GM21390 (cell line): Measurements from ENCODE around the gene TRABD2B.

Experiments
- ATAC-seq: cut with Tn5 transposase; IDR thresholded peaks from one replicate; pipeline ENCODE4 v1.9.1; 2021; ENCODE audit not compliant: unreplicated experiment

Gene TRABD2B

DNA sequence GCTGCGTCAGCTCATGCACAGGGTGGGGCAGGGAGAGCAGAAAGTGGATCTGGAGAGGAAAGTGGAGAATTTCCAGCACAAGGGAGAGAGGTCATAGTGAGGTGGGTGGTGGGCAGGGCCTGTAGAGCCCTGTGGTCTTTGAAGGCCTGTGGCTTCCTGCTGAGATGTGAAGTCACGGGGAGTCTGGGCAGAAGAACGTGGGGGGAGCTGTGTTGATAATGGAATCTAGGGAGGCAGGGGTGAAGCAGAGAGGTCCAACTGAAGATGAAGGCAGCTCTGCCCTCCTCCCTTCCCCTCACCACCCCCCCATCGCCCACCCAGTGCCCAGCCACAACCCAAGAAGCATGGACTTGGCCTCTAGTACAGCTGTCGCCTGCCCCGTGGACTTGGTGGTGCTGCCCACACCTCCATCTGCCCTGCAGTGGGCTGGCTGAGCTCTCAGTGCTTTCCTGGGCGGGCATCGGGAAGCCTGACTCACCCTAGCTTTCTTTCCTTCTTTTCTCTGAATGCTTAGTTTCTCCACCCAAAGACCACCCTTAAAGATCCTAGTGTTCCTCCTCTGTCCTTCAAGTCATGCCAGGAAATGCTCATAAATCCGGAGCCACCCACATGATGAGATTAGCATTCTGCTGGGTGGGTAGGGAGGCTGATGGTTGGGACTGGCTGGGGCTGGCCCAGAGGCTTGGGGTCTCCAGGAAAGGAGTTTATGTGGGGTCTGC is 186.1 kb downstream of the TRABD2B start:
- ATAC-seq: no peak

DNA sequence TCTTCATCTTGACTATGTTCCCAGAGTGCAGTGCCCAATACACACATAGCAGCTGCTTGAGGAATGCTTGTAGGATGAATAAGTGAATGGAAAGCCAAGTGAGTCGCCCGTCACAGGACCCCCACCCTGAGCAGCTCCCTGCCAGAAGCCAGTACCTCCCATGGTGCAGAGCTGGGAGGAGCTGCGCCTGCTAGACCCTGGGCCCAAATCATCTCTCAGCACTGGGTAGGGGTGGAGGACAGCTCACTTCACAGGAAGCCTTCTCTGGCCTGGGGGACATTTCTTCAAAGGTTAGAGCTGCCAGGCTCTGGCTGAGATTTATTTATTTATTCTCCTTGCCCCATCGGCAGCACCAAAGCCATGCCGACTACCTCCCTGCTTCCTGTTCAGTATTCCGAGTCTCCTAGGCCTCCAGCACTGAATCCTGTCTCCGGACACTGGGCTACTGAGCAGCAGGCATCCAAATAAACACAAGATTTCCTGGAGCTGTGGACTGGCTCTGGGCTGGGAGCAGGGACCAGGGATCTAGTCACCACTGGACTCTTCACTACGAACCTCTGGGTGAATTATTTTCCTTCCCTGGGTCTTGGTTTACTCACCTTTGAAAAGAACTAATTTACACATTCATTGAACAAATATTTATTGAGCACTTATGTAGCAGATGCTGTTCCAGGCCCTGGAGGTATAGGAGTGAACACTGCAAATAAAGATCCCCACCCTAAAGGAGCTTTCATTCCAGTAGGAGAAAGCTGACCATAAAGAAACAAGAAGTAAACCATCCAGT is 187.7 kb downstream of the TRABD2B start:
- no peak for ATAC-seq

DNA sequence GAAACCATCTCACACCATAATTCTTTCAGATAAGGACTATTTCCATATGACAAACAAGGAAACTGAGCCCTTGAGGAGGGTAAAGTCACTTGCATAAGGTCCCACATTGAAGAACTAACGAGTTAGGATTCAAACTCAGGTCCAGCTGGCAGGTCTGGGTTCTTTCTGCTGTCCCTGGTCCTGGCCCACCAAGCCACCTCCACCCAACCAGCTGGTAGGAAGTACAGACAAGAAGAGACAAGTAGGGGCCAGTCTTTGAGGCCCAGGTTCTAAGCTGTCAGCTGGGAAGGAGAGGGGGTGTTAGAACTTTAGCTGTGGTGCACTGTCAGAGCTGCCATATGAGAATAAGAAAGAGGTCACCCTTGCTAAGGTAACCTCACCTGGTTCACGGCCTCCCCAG is 188.6 kb downstream of the TRABD2B start:
- ATAC-seq: no peak

DNA sequence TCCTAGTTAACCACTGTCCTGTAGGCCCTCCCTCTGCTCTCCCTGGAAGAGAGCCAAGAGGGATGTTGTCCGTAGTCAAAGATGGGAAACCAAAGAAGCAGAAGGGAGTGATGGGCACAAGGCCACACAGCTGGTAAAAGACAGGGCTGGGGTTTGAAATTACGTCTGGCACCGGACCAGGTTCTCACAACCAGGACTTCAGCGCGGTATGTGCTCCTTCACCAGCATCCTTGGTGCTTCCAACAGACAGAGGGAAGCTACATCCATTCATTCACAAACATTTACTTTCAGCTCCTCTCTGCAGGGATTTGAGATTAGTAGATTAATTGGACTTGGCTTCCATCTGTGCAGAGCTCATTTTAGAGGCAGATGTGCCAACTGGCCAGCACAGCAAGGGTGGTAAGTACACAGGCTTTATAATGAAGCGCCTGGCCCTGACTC is 191.2 kb downstream of the TRABD2B start:
- no peak for ATAC-seq

DNA sequence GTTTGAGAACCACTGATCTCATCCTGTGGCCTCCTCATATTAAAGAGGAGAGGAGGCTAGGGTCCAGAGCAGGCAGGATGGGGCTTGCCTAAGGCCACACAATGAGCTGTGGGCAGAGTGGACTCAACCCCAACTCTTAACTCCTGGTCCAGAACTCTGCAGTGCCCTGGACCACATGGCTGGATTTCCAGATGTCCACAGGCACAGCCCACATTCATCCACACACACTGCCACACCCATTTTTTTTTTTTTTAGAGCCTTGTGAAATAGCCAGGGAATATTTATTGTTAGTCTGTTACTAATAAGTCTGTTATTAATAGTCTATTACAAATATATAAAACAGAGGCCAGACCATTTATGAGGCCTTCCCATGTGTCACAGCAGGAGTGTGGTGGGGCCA is 192.2 kb downstream of the TRABD2B start:
- no peak for ATAC-seq

DNA sequence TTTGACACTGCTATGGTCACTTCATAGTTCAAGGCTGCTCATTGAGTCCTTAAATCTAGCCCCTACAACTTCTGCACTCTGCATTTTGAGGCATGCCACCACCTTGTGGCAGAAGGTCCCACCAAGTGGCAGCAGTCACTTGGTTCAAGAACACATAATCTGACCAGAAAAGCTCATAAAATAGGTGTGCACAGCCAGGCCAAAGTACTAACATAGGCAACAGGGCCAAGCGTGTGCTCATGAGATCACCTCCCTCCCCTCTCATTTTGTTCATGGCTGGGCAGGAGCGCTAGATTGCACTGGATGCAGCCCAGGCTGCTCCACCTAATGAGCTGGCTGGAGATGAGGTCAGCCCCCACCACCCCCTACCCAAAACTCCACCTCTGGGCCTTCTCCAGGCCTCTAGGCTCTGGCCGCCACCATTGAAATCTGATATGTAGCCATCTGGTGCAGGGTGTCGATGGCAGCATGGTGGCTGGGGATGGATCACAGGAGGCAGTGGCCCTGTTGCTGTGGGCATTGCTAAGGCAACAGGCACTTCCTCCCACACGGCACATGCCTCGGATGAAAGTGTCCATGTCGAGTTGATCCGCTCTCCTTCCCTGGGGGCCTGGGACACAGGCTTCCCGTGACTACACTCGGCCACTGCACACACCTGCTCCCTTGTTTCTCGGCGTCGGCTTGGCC is 193.2 kb downstream of the TRABD2B start:
- ATAC-seq: no peak

DNA sequence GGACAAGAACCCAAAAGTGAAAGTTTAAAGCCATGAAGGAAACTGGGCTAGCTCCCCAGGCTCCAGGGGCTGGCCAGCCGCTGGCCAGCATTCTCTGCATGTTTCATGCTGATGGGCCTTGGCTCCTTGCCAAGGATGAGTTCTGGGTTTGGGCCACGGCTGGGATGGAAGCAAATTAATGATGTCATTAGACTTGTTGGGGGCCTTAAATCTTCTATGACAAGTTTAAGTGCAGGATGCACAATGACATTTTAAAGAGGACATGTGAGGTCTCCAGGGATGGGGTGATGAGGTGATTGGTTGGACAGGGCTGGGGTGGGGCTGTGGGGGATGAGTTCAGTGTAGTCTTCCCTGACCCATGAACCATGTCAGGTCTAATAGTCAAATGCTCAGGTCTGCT is 199.6 kb downstream of the TRABD2B start:
- ATAC-seq: no peak

DNA sequence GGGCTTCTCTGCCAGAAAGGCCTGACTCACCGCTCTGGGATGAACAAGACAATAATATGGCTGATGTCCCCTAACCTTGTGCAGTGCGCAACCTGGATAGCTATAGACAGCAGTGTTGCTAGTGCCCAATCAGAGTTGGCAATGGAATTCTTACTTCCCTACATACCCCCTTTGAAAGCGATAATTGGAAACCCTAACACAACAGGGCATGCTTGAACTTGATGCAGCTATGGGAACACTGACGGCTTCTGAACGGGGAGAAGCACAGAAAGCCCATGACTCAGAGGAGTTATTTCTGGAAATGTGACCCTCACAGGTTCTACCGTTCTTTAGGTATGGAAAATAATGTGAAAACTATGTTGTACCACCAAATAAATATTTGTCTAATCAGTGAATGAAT is 200.6 kb downstream of the TRABD2B start:
- ATAC-seq: no peak

DNA sequence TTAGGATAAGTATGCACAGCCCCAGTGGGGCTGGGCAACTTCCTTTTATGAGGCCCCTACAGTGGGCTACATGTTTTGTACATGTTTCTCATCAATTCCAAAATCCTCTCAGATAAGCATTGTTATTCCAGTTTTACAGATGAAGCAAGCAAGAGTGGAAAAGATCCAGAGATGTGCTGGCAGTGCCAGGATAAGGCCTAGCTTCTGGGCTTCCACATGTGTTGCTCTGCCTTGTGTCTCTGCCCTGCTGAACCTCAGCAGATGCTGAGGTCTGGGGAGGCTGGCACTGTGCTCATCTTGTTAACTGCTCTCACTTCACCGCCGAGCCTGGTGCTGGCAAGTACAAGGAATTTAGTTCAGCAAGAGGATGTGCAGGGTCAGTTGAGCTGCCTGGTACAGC is 202.1 kb downstream of the TRABD2B start:
- no peak for ATAC-seq

DNA sequence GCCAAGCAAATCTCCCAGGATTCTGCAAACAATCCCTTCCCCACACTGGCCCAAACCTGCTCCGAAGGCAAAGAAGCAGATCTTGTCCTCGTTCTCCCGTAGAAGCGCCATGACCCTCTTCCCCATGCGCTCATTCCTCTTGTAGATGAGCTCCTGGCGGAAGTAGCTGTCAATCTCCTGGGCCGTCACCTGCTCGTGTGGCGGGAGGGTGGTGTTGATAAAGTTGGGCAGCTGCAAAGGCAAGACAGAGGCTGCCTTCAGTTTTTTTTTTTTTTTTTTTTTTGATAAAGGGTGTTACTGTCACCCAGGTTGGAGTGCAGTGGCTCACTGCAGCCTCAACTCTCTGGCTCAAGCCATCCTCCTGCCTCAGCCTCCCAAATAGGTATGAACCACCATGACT is 202.7 kb downstream of the TRABD2B start:
- ATAC-seq: no peak

DNA sequence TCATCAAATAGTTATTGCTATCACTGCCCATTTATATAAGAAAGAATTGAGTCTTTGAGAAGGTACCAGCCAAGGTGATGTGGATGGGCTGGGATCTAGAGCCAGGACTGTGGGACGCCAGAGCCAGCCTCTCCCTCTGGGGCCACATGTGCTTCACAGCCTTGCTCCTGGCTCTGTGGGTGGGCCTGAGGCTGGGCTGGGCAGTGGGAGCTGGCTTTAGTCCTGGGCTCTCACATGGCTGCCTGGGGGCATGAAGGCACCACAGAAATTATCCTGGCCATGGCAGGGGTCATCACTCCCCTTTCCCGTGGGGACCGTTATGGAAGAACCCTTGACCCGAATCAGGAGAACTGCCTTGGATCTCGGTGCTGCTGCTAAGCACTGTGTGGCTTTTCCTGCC is 203.1 kb downstream of the TRABD2B start:
- ATAC-seq: no peak

DNA sequence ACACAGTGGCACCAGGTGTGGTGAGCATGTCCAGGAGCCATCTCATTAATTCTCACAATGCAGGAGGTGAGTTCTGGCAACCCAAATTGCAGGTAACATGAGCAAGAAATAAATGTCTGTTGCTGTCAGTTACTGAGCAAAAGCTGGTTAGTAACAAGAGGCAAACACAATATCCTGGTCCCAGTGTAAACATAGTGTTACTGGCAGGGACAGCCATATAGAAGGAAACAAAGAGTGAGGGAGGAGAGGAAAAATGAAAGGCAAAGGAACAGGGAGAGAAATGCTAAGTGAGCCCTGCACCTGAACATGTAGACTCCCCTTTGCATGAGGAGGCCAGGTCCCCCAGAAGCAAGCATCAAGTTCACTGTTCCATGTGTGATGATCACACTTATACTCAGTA is 203.6 kb downstream of the TRABD2B start:
- no peak for ATAC-seq

DNA sequence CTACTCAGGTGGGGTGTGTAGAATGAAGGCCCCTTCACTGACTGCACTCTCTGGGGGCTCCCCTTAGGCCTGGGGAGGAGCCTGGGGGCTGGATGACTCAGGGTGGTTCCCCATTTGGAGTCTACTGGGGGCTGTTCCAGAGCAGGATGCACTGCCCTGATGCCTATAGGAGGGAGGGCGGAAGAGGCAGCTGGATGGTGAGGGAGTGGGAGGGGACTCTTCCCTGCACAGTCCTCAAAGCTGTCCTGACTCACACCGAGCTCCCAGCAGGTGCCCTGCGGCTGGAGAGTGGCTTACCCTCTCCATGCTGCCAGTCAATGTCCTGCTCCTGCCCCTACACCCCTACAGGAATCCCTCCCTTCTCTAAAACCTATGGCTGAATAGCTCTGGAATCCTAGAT is 204.4 kb downstream of the TRABD2B start:
- ATAC-seq: no peak

DNA sequence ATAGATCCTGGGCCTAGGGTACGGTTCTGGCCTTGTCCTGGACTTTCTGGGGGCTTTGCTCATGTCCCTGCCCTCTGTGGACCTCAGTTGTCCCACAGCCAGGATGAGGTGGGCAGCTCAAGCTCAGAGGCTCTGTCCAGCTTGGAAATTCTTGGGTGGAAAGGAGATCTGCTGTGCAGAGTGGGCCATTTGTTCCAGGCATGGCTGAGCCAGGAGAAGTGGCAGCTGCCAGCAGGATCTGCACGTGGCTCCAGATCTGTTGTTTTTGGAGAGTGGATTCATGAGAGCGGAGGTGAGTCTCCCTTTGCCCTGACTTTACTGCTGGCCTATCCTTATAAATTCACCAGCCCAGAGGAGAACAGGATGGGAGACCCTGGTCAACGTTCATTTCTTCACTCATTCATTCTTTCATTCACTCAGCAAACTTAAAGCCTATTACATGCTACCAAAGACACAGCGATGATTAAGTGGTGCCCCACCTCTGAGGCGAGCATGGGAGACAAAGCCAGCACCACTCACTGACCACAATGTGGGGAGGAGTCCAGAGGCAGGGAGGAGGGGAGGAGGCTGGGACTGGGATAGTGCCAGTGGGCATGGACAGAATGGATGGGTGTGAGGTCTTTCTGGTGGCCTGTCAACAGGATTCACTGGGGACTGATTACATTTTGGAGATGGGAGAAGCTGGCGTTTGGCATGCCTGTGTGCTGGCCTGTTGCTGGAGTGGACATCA is 205.1 kb downstream of the TRABD2B start:
- ATAC-seq: no peak

DNA sequence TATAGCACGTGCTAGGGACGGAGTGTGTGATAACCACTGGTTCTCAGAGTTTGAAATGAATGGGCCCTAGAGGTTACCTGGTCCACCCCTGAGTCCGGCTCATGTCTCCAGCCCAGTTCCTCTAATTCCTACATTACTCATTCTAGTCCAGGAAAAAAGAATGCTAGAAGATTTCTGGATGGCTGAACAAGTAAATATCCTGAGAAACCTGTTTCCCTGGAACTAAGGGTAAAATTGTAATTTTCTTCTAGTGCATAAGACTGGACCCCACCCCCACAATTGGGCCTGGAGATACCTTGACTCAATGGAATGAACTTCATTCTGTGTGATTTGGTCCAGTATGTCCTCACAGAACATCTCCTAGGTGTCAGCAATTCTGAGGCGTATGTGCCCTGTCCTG is 208.4 kb downstream of the TRABD2B start:
- ATAC-seq: no peak

DNA sequence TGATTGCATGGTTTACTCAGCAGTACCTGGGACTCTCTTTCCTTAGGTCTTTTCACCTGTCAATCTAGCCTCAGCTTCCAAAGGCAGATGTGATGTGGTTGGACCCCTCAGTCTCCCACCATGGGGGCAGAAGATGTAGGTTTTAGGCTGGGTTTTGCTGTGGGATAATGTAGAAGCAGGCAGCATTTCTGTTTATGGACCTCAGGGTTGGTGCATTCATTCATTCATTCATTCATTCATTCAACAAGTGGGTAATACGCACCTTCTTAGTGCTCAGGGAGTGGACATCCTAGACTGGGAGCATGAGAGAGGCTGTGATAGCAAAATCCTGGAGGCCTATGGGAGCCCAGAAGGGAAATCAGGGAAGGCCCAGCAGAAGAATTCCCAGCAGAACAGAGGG is 209.6 kb downstream of the TRABD2B start:
- ATAC-seq: no peak

DNA sequence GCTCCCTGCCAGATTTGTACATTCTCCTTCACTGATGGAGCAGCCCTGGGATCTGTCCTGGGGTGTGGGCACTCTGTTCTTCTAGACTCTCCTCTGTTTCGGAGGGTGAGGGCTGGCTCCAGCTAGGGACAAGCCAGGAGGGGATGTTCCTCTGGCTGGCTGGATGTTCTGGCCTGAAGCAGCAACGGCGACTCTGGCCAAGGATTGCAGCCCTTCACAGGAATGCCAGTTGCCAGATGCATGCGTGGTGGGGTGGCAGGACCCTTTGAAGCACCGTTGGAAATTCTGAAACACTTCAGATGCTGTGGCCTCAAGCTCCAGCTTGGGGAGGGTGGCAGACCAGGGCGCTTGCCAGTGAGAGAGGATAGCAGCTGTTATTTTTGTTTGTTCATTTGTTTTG is 210.9 kb downstream of the TRABD2B start:
- no peak for ATAC-seq

DNA sequence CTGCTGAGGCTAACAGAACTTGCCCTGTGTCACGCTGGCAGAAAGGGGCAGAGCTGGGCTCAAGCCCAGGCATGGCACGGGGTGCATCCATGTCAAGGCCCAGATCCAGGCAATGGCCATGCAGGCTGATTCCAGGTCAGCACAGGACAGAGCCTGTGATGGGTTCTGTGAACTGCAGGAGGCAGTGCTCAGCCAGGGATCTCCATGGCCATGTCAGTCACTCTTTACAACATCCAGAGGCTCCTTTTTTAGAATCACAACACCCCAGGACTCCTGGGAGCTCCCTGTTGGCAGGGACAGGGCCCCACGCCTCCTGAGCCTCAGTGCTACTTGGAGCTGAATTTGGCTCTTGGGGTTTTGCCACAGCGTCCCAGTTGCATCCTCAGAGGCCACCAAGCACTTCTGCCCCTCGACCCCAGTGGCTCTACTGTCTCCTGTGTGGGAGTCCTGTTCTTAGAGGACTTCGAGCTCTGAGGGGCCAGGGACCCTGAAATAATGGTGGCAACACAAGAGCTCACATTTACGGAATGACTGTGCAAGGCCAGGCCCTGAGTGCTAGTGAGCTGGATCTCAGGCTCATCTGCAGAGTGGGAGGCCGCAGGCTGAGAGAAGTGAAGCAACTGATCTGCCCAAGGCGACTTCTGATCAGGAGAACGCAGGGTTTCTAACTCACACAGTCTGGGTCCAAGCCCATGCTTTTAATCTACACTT is 211.5 kb downstream of the TRABD2B start:
- no peak for ATAC-seq

DNA sequence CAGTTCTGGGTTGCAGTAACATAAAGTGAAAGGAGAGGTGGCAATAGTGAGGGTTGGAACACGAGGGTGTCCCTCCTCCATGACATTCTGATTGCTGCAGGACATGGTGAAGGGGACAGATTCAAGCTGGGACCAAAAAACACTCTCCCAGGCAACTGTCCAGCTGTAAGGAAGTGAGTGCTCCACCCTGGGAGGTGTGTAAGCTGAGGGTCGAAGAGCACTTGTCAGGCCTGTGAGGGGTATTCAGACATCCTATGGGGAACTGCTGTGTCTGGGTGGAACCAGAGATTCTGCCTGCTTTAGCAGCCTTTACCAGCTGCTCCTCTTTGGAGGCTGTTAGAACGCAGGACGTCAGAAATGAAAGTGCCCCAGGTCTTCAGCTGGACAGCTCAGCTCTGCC is 212.1 kb downstream of the TRABD2B start:
- ATAC-seq: no peak

DNA sequence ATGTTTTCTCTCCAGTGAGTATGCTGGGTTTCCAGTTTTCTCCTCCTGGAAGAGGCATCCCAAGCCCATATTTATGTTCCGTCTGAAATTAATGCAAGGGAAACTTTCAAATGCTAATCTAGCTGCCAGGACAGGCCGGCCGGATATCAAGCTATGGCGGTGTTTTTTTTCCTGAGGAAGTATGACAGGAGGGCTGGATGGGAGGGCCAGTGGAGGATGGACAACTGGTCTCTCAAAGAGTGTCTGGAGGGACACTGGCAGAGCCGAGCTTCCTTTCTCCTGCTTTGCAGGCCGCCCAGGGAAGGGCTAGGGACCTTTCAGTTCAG is 212.7 kb downstream of the TRABD2B start:
- ATAC-seq: no peak
